Mammary epithelial cell (primary cell): ENCODE results near the gene ZBTB39.

Experiments used
- CTCF ChIP-seq, 2 donors: IDR thresholded peaks in 1 of 2; conservative IDR thresholded peaks in 1 of 2; 2 replicates each; pipeline ENCODE4 v1.5.1; 2011 to 2012; ENCODE audit warnings: inconsistent platforms in 2 of 2, low read length in 2 of 2, mild to moderate bottlenecking in 2 of 2, control low read depth in 1 of 2, low read depth in 1 of 2; ENCODE audit not compliant: insufficient read depth in 1 of 2; ENCODE audit errors: extremely low read depth in 1 of 2
- EZH2 ChIP-seq: IDR thresholded peaks from 2 replicates; pipeline ENCODE4 v1.6.1; 2012; ENCODE audit warnings: low read length, inconsistent platforms, borderline replicate concordance

GRCh38 chr12:56954958-56955355, 51.4 kb downstream of the ZBTB39 start:
- no peak for TF ChIP-seq CTCF (conservative IDR thresholded peaks at IDR 0.05 in 1 of 2, IDR thresholded peaks at IDR 0.05 in 1 of 2; ENCODE audit: extremely low read depth in 1 of 2, insufficient read depth in 1 of 2, low read depth in 1 of 2, low read length in 2 of 2)
- TF ChIP-seq EZH2: no peak
